Hematopoietic multipotent progenitor cell treated with erythropoietin and hydrocortisone succinate and interleukin-3 and kit ligand, for 4 days (in vitro differentiated cells): ENCODE measurements around the gene DDX4.
A peak's percentile ranks its signal among the peaks of the same experiment; 100 is the strongest.

Experiments used
- DNase-seq: peaks from one replicate; pipeline ENCODE4 v3.0.0-alpha.2; 2015

The DDX4 gene

GRCh38 chr5:55829956-55830355 is 92.1 kb downstream of the DDX4 start:
- no peak for DNase-seq

- no peak for DNase-seq
These were observed 94.6 kb downstream of the DDX4 start for GRCh38 chr5:55832446-55832845.

GRCh38 chr5:55836191-55836590 is 98.3 kb downstream of the DDX4 start:
- DNase-seq, result no peak

GRCh38 chr5:55841976-55842375 is 104.1 kb downstream of the DDX4 start:
- no peak for DNase-seq

- DNase-seq, result no peak
These were observed 110.0 kb downstream of the DDX4 start for GRCh38 chr5:55847837-55848236.

GRCh38 chr5:55848783-55849182 is 110.9 kb downstream of the DDX4 start:
- no peak for DNase-seq

GRCh38 chr5:55850839-55851674 is 113.2 kb downstream of the DDX4 start, which contains the start of gene IL31RA:
Gene IL31RA (plus strand): TSS chr5:55851357. CDS start chr5:55851571, 214 bp downstream.
- DNase-seq, result no peak

- no peak for DNase-seq
These were observed 113.8 kb downstream of the DDX4 start for GRCh38 chr5:55851675-55851979.

- DNase-seq, result no peak
These were observed 114.6 kb downstream of the DDX4 start for GRCh38 chr5:55852503-55852902.

GRCh38 chr5:55853041-55853670 is 115.3 kb downstream of the DDX4 start:
- no peak for DNase-seq

- no peak for DNase-seq
These were observed 116.0 kb downstream of the DDX4 start for GRCh38 chr5:55853818-55854217.

GRCh38 chr5:55855509-55855908 is 117.6 kb downstream of the DDX4 start:
- no peak for DNase-seq

- peak; percentile 79 for DNase-seq
These were observed 118.8 kb downstream of the DDX4 start for GRCh38 chr5:55856516-55857246.

- DNase-seq, result no peak
These were observed 119.4 kb downstream of the DDX4 start for GRCh38 chr5:55857247-55857640.

- no peak for DNase-seq
These were observed 120.2 kb downstream of the DDX4 start for GRCh38 chr5:55858104-55858503.

GRCh38 chr5:55860288-55860687 is 122.4 kb downstream of the DDX4 start:
- DNase-seq, result no peak

- DNase-seq, result no peak
These were observed 122.8 kb downstream of the DDX4 start for GRCh38 chr5:55860709-55861108.

GRCh38 chr5:55864606-55865541 is 127.0 kb downstream of the DDX4 start:
- DNase-seq, result no peak

GRCh38 chr5:55865831-55866230 is 128.0 kb downstream of the DDX4 start:
- DNase-seq, result no peak

- no peak for DNase-seq
These were observed 128.6 kb downstream of the DDX4 start for GRCh38 chr5:55866485-55866884.
